ENCODE measurements around the gene SLC20A1. TPM values are rescaled to one million over a fixed set of nuclear protein-coding genes. Genes with fewer than 3 reads are reported as not detected.

The SLC20A1 gene
- total RNA-seq, 1 donor, result 96.3 TPM

- TF ChIP-seq CTCF (IDR thresholded peaks at IDR 0.05; ENCODE audit: insufficient read depth, low read depth, low read length), result no peak
- H3K4me3 ChIP-seq (ENCODE audit: low read depth, low read length), result no peak overlapping the region
- DNase-seq (ENCODE audit: low read depth), result peak; percentile 40
These were observed 42.5 kb downstream of the SLC20A1 start for GRCh38 chr2:112688086-112688880.

GRCh38 chr2:112690853-112691401 lies 45.2 kb downstream of the SLC20A1 start:
- peak; percentile 73 for TF ChIP-seq CTCF (IDR thresholded peaks at IDR 0.05; ENCODE audit: insufficient read depth, low read depth, low read length)
- DNase-seq (ENCODE audit: low read depth), result peak; percentile 66
- H3K4me3 ChIP-seq (ENCODE audit: low read depth, low read length), result no peak overlapping the region

GRCh38 chr2:112691881-112692281 lies 46.1 kb downstream of the SLC20A1 start:
- TF ChIP-seq CTCF (IDR thresholded peaks at IDR 0.05; ENCODE audit: insufficient read depth, low read depth, low read length), result no peak
- no peak overlapping the region for H3K4me3 ChIP-seq (ENCODE audit: low read depth, low read length)
- DNase-seq (ENCODE audit: low read depth), result peak; percentile 33

GRCh38 chr2:112692495-112692911 lies 46.8 kb downstream of the SLC20A1 start:
- H3K4me3 ChIP-seq (ENCODE audit: low read depth, low read length), result no peak overlapping the region
- peak; percentile 97 for DNase-seq (ENCODE audit: low read depth)
- TF ChIP-seq CTCF (IDR thresholded peaks at IDR 0.05; ENCODE audit: insufficient read depth, low read depth, low read length), result no peak

GRCh38 chr2:112692918-112693317 lies 47.2 kb downstream of the SLC20A1 start:
- TF ChIP-seq CTCF (IDR thresholded peaks at IDR 0.05; ENCODE audit: insufficient read depth, low read depth, low read length), result no peak
- DNase-seq (ENCODE audit: low read depth), result no peak
- no peak overlapping the region for H3K4me3 ChIP-seq (ENCODE audit: low read depth, low read length)

- DNase-seq (ENCODE audit: low read depth), result no peak
- TF ChIP-seq CTCF (IDR thresholded peaks at IDR 0.05; ENCODE audit: insufficient read depth, low read depth, low read length), result no peak
These were observed 47.9 kb downstream of the SLC20A1 start for GRCh38 chr2:112693596-112693995.

More at GRCh38 chr2:112693596-112693995, 47.9 kb downstream of the SLC20A1 start:
- H3K4me3 ChIP-seq (ENCODE audit: low read depth, low read length), result no peak overlapping the region
